ENCODE measurements around the gene TMEM82. TPM values are rescaled to one million over a fixed set of nuclear protein-coding genes. Genes with fewer than 3 reads are reported as not detected.

The TMEM82 gene
- total RNA-seq, 2 experiments from 2014 or later: not detected

DNA sequence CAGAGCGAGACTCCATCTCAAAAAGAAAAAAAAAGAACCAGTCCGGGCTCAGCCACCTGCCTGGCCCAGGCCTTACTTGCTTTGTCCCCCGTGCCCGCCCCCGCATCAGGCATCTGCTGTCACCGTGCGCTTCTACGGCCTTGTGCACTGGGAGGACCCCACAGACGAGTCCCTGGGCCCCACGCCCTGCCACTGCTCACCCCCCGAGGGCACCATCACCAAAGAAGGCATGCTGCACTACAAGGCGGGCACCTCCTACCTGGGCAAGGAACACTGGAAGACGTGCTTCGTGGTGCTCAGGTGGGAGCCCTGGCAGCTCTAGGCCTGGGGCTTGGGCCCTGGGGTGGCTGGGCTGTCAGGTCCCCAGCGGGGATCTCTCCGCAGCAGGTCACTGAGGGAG, 11.9 kb upstream of the TMEM82 start:
- ChIA-PET CTCF (ENCODE audit: unreplicated experiment) (no interaction called here), POLR2A (no interaction called here)
- Histone ChIP-seq H3K4me2 (ENCODE audit: low read length) (no peak overlapping the region), H3K27ac (ENCODE audit: low read depth, low read length, poor library complexity, severe bottlenecking) (no peak overlapping the region), H3K79me2 (ENCODE audit: insufficient read depth, low read depth, low read length) (no peaks in the 10 kb centered on the region), H3K9me3 (ENCODE audit: low read length) (no peaks in the 10 kb centered on the region), H2AFZ (ENCODE audit: low read length) (no peak overlapping the region), H4K20me1 (ENCODE audit: insufficient read depth, low read length) (no peaks in the 10 kb centered on the region), H3K4me1 (ENCODE audit: insufficient read depth, low read length, poor library complexity, severe bottlenecking) (no peaks in the 10 kb centered on the region), H3K4me3 (ENCODE audit: low read depth, low read length, poor library complexity, severe bottlenecking) (no peak overlapping the region), H3K9me2 (ENCODE audit: insufficient read depth, low read length) (no peaks in the 10 kb centered on the region), H3K36me3 (ENCODE audit: insufficient read depth, low read length) (peaks cover 17% of the 10 kb centered on the region; the same call in 1 of the 2 replicates)
- TF ChIP-seq EZH2phosphoT487 (IDR thresholded peaks at IDR 0.05; ENCODE audit: borderline replicate concordance, low read depth, low read length): no peak
- TF ChIP-seq, protein P1, sequence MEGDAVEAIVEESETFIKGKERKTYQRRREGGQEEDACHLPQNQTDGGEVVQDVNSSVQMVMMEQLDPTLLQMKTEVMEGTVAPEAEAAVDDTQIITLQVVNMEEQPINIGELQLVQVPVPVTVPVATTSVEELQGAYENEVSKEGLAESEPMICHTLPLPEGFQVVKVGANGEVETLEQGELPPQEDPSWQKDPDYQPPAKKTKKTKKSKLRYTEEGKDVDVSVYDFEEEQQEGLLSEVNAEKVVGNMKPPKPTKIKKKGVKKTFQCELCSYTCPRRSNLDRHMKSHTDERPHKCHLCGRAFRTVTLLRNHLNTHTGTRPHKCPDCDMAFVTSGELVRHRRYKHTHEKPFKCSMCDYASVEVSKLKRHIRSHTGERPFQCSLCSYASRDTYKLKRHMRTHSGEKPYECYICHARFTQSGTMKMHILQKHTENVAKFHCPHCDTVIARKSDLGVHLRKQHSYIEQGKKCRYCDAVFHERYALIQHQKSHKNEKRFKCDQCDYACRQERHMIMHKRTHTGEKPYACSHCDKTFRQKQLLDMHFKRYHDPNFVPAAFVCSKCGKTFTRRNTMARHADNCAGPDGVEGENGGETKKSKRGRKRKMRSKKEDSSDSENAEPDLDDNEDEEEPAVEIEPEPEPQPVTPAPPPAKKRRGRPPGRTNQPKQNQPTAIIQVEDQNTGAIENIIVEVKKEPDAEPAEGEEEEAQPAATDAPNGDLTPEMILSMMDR (conservative IDR thresholded peaks at IDR 0.05; ENCODE audit: low read length): no peak
- no TSS peak for BruUV-seq (replicated peaks)
- intact Hi-C loops (cut with micrococcal nuclease; ENCODE audit: unreplicated experiment): no loop called here
- no peak for DNase-seq (ENCODE audit: low spot score)

GRCh38 chr1:15730936-15731335, 11.4 kb upstream of the TMEM82 start:
- no peak for DNase-seq (ENCODE audit: low spot score)
- ChIA-PET CTCF (ENCODE audit: unreplicated experiment) (no interaction called here), POLR2A (no interaction called here)
- H3K9me2 ChIP-seq (ENCODE audit: insufficient read depth, low read length): no peaks in the 10 kb centered on the region
- H3K4me2 ChIP-seq (ENCODE audit: low read length): no peak overlapping the region
- BruUV-seq (replicated peaks): no TSS peak
- H3K4me3 ChIP-seq (ENCODE audit: low read depth, low read length, poor library complexity, severe bottlenecking): no peak overlapping the region
- H3K27ac ChIP-seq (ENCODE audit: low read depth, low read length, poor library complexity, severe bottlenecking): no peak overlapping the region
- intact Hi-C loops (cut with micrococcal nuclease; ENCODE audit: unreplicated experiment): no loop called here
- H3K9me3 ChIP-seq (ENCODE audit: low read length): no peaks in the 10 kb centered on the region
- no peak for TF ChIP-seq EZH2phosphoT487 (IDR thresholded peaks at IDR 0.05; ENCODE audit: borderline replicate concordance, low read depth, low read length)
- TF ChIP-seq, protein P1 (conservative IDR thresholded peaks at IDR 0.05; ENCODE audit: low read length): no peak
- no peak overlapping the region for H2AFZ ChIP-seq (ENCODE audit: low read length)
- H4K20me1 ChIP-seq (ENCODE audit: insufficient read depth, low read length): no peaks in the 10 kb centered on the region
- H3K79me2 ChIP-seq (ENCODE audit: insufficient read depth, low read depth, low read length): no peaks in the 10 kb centered on the region
- peaks cover 13% of the 10 kb centered on the region; the same call in 1 of the 2 replicates for H3K36me3 ChIP-seq (ENCODE audit: insufficient read depth, low read length)
- no peaks in the 10 kb centered on the region for H3K4me1 ChIP-seq (ENCODE audit: insufficient read depth, low read length, poor library complexity, severe bottlenecking)

DNA sequence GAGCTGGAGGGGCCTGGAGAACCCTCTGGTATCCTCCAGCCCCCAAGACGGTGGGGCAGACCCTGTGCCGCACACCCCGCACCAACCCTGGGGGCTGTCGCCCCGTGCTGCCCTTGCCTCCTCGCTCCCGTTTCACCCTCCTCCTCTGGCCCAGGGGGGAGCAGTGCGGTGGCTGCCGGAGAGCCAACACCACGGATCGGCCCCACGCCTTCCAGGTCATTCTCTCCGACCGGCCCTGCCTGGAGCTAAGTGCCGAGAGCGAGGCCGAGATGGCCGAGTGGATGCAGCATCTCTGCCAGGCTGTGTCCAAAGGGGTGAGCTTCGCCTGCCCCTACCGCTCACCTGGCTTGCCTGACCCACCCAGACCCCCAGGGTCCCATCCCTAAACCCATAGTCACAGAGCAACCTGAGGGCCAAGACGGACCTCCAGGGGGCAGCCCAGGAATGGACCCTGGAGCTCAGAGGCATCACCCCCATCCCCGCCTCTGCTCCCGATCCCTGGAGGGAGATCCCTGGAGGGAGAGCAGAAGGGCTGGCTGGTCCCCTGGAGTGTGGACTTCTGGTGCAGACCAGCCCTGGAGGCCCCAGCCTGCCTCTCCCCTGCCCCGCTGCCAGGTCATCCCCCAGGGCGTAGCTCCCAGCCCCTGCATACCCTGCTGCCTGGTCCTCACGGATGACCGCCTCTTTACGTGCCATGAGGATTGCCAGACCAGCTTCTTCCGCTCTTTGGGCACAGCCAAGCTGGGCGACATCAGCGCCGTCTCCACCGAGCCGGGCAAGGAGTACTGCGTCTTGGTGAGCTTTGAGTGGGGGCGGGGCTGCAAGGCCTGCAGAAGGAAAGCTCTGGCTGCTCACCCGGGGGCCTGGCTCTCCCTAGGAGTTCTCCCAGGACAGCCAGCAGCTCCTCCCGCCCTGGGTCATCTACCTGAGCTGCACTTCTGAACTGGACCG, 10.3 kb upstream of the TMEM82 start:
- H3K36me3 ChIP-seq (ENCODE audit: insufficient read depth, low read length): peaks cover 11% of the 10 kb centered on the region; the same call in 1 of the 2 replicates
- CTCF ChIA-PET (ENCODE audit: unreplicated experiment): no interaction called here
- no peaks in the 10 kb centered on the region for H3K79me2 ChIP-seq (ENCODE audit: insufficient read depth, low read depth, low read length)
- no peaks in the 10 kb centered on the region for H4K20me1 ChIP-seq (ENCODE audit: insufficient read depth, low read length)
- intact Hi-C loops (cut with micrococcal nuclease; ENCODE audit: unreplicated experiment): no loop called here
- no peak overlapping the region for H3K4me2 ChIP-seq (ENCODE audit: low read length)
- H3K9me2 ChIP-seq (ENCODE audit: insufficient read depth, low read length): no peaks in the 10 kb centered on the region
- TF ChIP-seq, protein P1 (conservative IDR thresholded peaks at IDR 0.05; ENCODE audit: low read length): no peak
- no peak for TF ChIP-seq EZH2phosphoT487 (IDR thresholded peaks at IDR 0.05; ENCODE audit: borderline replicate concordance, low read depth, low read length)
- POLR2A ChIA-PET: interaction anchor here (0.5 to 0.6 kb wide), 2 partner anchors 20 to 77 kb away, joined by 3 to 5 read pairs; no protein-coding TSS in a partner anchor
- H3K4me3 ChIP-seq (ENCODE audit: low read depth, low read length, poor library complexity, severe bottlenecking): no peak overlapping the region
- no peak for DNase-seq (ENCODE audit: low spot score)
- H3K9me3 ChIP-seq (ENCODE audit: low read length): no peaks in the 10 kb centered on the region
- no peak overlapping the region for H2AFZ ChIP-seq (ENCODE audit: low read length)
- H3K27ac ChIP-seq (ENCODE audit: low read depth, low read length, poor library complexity, severe bottlenecking): no peak overlapping the region
- no peaks in the 10 kb centered on the region for H3K4me1 ChIP-seq (ENCODE audit: insufficient read depth, low read length, poor library complexity, severe bottlenecking)
- BruUV-seq (replicated peaks): no TSS peak
